OCI-LY1 (cell line): ENCODE measurements around the gene ZNF585A.

Source experiments
- EZH2 ChIP-seq: fragments of 200-600 bp; sonication (generic), shearing (Covaris generic); IDR thresholded peaks from 2 replicates; pipeline ENCODE4 v1.8.0; 2017; ENCODE audit warnings: borderline replicate concordance, mixed run types, mild to moderate bottlenecking, antibody characterized with exemption, low read length, moderate library complexity, mixed read lengths
- TF ChIP-seq, protein P1 (sequence below): fragments of 200-600 bp; sonication (generic), shearing (Covaris generic); IDR thresholded peaks from 2 replicates; pipeline ENCODE4 v1.5.1; 2017; ENCODE audit warnings: mild to moderate bottlenecking, antibody characterized with exemption, low read length, moderate library complexity, mixed read lengths

DNA sequence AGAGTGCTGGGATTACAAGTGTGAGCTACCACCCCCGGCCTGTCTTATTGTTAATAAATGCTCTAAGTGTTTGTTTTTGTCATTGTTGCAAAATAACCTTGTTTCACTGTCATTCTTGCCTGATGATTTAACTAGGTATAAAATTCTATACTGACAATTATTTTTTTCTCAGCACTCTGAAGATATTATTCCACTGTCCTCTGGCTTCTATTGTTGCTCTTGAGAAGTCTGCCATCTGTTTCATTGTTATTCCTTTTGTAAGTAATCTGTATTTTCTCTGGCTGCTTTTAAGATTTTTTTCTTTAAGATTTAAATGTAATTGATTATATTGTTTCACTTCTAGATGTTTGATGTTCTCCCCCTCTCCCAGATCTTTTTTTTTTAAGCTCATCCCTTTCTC, 76.6 kb downstream of the ZNF585A start:
- TF ChIP-seq, protein P1, sequence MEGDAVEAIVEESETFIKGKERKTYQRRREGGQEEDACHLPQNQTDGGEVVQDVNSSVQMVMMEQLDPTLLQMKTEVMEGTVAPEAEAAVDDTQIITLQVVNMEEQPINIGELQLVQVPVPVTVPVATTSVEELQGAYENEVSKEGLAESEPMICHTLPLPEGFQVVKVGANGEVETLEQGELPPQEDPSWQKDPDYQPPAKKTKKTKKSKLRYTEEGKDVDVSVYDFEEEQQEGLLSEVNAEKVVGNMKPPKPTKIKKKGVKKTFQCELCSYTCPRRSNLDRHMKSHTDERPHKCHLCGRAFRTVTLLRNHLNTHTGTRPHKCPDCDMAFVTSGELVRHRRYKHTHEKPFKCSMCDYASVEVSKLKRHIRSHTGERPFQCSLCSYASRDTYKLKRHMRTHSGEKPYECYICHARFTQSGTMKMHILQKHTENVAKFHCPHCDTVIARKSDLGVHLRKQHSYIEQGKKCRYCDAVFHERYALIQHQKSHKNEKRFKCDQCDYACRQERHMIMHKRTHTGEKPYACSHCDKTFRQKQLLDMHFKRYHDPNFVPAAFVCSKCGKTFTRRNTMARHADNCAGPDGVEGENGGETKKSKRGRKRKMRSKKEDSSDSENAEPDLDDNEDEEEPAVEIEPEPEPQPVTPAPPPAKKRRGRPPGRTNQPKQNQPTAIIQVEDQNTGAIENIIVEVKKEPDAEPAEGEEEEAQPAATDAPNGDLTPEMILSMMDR = no peak
- no peak for TF ChIP-seq EZH2
